ENCODE results near the gene UBR2. TPM values are rescaled to one million over a fixed set of nuclear protein-coding genes. Genes with fewer than 3 reads are reported as not detected.

Gene UBR2
- total and polyA plus RNA-seq, 9 of the 15 experiments (the other 6 are each of a cell fraction or from before 2014, with no cell fraction given) = 9.1 to 38.9 (median 23.4) TPM

DNA sequence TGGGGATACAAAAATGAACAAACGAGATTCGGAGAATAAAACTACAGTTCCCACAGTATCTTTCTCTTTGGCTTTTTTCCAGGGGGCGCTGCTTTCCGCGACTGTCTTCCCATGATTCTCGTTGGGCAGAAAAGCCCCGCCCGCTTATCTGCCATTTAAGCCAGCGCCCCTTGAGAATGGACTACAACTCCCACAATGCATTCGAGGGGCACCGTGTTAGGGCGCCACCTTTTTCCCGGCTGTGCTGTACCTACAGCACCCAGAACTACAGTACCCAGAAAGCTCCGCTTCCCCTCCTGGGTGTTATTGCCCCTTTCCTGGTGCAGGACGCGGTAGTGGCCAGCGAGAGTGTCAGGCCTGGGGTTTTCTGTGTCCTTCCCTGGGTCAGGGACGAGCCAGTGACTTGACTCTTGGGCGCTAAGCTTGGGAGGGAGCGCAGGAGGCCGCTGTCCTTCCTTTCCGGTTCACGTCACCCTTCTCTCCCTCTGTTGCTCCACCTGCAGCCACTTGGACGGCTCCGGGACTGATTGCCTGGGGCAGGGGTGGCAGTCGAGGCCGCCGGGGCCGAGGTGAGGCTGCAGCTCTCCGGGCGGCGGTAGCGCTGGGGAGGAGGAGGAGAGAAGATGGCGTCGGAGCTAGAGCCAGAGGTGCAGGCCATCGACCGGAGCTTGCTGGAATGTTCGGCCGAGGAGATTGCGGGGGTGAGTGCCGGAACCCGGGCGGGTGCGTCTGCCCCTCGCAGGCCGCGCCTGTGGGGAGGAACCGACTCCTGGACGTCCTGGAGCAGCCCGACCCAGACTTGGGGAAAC lies at the start of gene UBR2 (continued):
- TF ChIP-seq ZC3H4 (CRISPR knock-in tag; IDR thresholded peaks at IDR 0.05; ENCODE audit: borderline replicate concordance) (no peak), TAF9B (IDR thresholded peaks at IDR 0.05; ENCODE audit: partially characterized antibody) (peak; percentile 80), PPARD (CRISPR knock-in tag; IDR thresholded peaks at IDR 0.05) (no peak), PCBP1 (IDR thresholded peaks at IDR 0.05; ENCODE audit: low read depth, low read length, poor library complexity, severe bottlenecking) (peak; percentile 94), GATAD2A (IDR thresholded peaks at IDR 0.05) (no peak), ZFX (CRISPR knock-in tag; IDR thresholded peaks at IDR 0.05) (peak; percentile 98), U2AF2 (optimal IDR thresholded peaks at IDR 0.05; ENCODE audit: low read depth, low read length) (no peak), RFX1 (IDR thresholded peaks at IDR 0.05) (no peak), NONO (IDR thresholded peaks at IDR 0.05; ENCODE audit: low read depth in 2 of 2, low read length in 1 of 2) (0 out of 4 replicates have a peak, but pooled peaks of 1 of the 2 experiments have one; percentile 37), ZNF586 (CRISPR knock-in tag; conservative IDR thresholded peaks at IDR 0.05) (no peak), ZNF764 (CRISPR knock-in tag; IDR thresholded peaks at IDR 0.05; ENCODE audit: low read depth) (no peak)
- TF ChIP-seq, protein P1, sequence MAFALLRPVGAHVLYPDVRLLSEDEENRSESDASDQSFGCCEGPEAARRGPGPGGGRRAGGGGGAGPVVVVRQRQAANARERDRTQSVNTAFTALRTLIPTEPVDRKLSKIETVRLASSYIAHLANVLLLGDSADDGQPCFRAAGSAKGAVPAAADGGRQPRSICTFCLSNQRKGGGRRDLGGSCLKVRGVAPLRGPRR (CRISPR knock-in tag; IDR thresholded peaks at IDR 0.05) = no peak; the same call in 1 of the 2 replicates
- TF ChIP-seq, protein P2, sequence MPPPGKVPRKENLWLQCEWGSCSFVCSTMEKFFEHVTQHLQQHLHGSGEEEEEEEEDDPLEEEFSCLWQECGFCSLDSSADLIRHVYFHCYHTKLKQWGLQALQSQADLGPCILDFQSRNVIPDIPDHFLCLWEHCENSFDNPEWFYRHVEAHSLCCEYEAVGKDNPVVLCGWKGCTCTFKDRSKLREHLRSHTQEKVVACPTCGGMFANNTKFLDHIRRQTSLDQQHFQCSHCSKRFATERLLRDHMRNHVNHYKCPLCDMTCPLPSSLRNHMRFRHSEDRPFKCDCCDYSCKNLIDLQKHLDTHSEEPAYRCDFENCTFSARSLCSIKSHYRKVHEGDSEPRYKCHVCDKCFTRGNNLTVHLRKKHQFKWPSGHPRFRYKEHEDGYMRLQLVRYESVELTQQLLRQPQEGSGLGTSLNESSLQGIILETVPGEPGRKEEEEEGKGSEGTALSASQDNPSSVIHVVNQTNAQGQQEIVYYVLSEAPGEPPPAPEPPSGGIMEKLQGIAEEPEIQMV (tag; conservative IDR thresholded peaks at IDR 0.05; ENCODE audit: low read depth) = no peak
- TF ChIP-seq, protein P3, sequence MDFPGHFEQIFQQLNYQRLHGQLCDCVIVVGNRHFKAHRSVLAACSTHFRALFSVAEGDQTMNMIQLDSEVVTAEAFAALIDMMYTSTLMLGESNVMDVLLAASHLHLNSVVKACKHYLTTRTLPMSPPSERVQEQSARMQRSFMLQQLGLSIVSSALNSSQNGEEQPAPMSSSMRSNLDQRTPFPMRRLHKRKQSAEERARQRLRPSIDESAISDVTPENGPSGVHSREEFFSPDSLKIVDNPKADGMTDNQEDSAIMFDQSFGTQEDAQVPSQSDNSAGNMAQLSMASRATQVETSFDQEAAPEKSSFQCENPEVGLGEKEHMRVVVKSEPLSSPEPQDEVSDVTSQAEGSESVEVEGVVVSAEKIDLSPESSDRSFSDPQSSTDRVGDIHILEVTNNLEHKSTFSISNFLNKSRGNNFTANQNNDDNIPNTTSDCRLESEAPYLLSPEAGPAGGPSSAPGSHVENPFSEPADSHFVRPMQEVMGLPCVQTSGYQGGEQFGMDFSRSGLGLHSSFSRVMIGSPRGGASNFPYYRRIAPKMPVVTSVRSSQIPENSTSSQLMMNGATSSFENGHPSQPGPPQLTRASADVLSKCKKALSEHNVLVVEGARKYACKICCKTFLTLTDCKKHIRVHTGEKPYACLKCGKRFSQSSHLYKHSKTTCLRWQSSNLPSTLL (IDR thresholded peaks at IDR 0.05) = no peak
- TF ChIP-seq, protein P4, sequence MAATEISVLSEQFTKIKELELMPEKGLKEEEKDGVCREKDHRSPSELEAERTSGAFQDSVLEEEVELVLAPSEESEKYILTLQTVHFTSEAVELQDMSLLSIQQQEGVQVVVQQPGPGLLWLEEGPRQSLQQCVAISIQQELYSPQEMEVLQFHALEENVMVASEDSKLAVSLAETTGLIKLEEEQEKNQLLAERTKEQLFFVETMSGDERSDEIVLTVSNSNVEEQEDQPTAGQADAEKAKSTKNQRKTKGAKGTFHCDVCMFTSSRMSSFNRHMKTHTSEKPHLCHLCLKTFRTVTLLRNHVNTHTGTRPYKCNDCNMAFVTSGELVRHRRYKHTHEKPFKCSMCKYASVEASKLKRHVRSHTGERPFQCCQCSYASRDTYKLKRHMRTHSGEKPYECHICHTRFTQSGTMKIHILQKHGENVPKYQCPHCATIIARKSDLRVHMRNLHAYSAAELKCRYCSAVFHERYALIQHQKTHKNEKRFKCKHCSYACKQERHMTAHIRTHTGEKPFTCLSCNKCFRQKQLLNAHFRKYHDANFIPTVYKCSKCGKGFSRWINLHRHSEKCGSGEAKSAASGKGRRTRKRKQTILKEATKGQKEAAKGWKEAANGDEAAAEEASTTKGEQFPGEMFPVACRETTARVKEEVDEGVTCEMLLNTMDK (IDR thresholded peaks at IDR 0.05; ENCODE audit: borderline replicate concordance, insufficient read depth, low read depth, low read length, poor library complexity, severe bottlenecking) = peak; percentile 85
- TF ChIP-seq, protein P5, sequence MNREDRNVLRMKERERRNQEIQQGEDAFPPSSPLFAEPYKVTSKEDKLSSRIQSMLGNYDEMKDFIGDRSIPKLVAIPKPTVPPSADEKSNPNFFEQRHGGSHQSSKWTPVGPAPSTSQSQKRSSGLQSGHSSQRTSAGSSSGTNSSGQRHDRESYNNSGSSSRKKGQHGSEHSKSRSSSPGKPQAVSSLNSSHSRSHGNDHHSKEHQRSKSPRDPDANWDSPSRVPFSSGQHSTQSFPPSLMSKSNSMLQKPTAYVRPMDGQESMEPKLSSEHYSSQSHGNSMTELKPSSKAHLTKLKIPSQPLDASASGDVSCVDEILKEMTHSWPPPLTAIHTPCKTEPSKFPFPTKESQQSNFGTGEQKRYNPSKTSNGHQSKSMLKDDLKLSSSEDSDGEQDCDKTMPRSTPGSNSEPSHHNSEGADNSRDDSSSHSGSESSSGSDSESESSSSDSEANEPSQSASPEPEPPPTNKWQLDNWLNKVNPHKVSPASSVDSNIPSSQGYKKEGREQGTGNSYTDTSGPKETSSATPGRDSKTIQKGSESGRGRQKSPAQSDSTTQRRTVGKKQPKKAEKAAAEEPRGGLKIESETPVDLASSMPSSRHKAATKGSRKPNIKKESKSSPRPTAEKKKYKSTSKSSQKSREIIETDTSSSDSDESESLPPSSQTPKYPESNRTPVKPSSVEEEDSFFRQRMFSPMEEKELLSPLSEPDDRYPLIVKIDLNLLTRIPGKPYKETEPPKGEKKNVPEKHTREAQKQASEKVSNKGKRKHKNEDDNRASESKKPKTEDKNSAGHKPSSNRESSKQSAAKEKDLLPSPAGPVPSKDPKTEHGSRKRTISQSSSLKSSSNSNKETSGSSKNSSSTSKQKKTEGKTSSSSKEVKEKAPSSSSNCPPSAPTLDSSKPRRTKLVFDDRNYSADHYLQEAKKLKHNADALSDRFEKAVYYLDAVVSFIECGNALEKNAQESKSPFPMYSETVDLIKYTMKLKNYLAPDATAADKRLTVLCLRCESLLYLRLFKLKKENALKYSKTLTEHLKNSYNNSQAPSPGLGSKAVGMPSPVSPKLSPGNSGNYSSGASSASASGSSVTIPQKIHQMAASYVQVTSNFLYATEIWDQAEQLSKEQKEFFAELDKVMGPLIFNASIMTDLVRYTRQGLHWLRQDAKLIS (CRISPR knock-in tag; IDR thresholded peaks at IDR 0.05) = peak; percentile 91
